H1 (cell line): ENCODE data around the gene VRK3. TPM values are rescaled to one million over a fixed set of nuclear protein-coding genes. Genes with fewer than 3 reads are reported as not detected.

Experiments
- CBX5 ChIP-seq: fragments of 300-800, 300-1000 bp; sonication (generic); IDR thresholded peaks from 2 replicates; pipeline ENCODE4 v1.7.1; 2016; ENCODE audit warnings: antibody characterized with exemption, low read length, low read depth
- CBX8 ChIP-seq: fragments of 300-800, 300-1000 bp; sonication (generic); IDR thresholded peaks from 2 replicates; pipeline ENCODE4 v1.7.1; 2016; ENCODE audit warnings: low read depth, low read length, borderline replicate concordance
- polyA plus RNA-seq, 7 experiments: library from polyadenylated mRNA; depleted of rRNA in 3 of 7; stranded (reverse) in 5 of 7; unstranded in 2 of 7; fragments of >200 nt in 5 of 7; fragments of 200-250 nt in 2 of 7; gene quantifications; 1 replicate in 5 of 7; 2 replicates in 1 of 7; 4 replicates in 1 of 7; pipeline versions ENCODE4 v1.2.1 to v1.2.3, GENCODE V29; 2011 to 2013; ENCODE audit warnings: missing spikeins in 2 of 7, mixed read lengths in 2 of 7
- total RNA-seq: library from RNA; stranded (reverse); fragmentation: NEBNext Ultra II Directional; extraction: Animal tissue kit (Norgen Biotek cat#: 25700); gene quantifications from 2 replicates; pipeline ENCODE4 v1.2.1, GENCODE V29; 2021

Gene VRK3
- total and polyA plus RNA-seq, 2 of the 8 experiments (the other 6 are each of a cell fraction or from before 2014, with no cell fraction given): 21.3 to 36.1 TPM

DNA sequence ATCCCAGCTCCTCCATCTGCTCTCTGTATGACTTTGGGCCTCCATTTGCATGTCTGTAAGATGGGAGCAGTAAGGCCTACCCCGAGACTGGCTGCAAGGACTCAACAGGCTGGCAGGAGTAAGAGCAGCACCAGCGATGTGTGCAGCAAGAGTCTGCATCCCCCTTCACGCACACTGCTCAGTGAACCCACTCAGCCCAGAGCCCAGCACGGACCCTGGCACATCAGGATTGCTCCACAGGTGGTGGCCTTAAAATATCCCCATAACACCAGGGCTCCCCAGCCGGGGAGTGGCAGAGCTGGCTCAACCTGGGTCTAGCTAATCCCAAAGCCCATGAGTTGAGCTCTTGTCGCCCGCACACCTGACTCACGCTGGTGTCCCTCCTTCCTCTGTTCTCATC is 23.4 kb downstream of the VRK3 start (continued):
- TF ChIP-seq CBX8 (no peak), CBX5 (no peak)
- TF ChIP-seq, all 59 proteins: peak for 0
